HG03103 (cell line): ENCODE results near the gene INPP4B.
"Not testable (repeated sequence)": the region's sequence is repeated elsewhere in the genome, so short reads cannot be mapped to it uniquely, and the experiment has no call there.

ENCODE experiments used
- ATAC-seq: cut with Tn5 transposase; IDR thresholded peaks from one replicate; pipeline ENCODE4 v1.9.1; 2021; ENCODE audit warnings: low read depth; ENCODE audit not compliant: unreplicated experiment

The INPP4B gene

DNA sequence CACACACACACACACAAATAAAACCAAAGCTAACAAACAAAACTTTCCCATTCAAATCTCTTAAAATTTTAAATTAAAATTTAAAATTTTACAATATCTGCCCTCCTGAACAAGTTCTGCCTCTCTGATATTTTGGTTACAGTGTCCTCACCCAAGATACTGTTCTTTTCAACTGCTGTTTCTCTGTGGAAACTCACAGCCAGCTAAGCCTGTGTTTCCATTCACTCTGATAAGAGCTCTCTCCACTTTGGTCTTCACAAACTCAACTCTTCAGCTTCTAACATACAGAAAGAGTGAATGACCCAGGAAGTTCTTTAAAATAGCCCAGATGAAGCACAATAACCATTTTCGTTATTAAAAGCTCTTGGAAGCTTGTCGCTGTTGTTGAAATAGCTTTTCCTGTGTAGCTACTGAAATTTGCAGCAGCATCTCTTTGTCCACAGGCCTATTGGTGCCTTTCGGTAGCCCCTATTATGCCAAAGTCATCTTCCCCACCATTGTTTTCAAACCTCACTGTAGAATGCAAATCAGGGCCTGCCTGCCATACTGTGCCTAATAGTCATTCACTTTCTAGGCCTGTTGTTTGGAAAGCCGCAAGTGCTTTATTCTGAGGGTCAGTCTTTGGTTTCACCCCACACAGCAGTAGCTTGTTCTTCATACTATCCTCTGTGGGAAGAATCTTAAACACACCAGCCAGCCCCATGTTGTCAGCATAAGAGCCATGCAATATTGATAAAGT, 19.4 kb downstream of the INPP4B start:
- ATAC-seq, result no peak

- no peak for ATAC-seq
These were observed 21.7 kb downstream of the INPP4B start for GRCh38 chr4:142824368-142824767.

DNA sequence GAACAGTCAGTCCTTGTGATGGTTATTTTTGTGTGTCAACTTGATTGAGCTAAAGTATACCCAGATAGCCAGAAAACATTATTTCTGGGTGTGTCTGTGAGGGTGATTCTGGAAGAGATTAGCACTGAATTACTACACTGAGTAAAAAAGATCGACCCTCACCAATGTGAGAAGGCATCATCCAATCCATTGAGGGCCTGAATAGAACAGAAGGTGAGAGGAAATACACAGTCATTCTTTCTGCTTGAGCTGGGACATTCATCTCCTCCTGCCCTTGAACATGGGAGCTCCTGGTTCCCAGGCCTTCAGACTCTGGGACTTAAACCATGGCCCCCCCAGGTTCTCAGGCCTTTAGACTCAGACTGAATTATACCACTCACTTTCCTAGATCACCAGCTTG, 22.3 kb downstream of the INPP4B start:
- ATAC-seq, result no peak

GRCh38 chr4:142818476-142818875, 27.6 kb downstream of the INPP4B start:
- no peak for ATAC-seq

GRCh38 chr4:142818031-142818430, 28.1 kb downstream of the INPP4B start:
- no peak for ATAC-seq

- ATAC-seq, result no peak
These were observed 28.7 kb downstream of the INPP4B start for GRCh38 chr4:142817442-142817841.

DNA sequence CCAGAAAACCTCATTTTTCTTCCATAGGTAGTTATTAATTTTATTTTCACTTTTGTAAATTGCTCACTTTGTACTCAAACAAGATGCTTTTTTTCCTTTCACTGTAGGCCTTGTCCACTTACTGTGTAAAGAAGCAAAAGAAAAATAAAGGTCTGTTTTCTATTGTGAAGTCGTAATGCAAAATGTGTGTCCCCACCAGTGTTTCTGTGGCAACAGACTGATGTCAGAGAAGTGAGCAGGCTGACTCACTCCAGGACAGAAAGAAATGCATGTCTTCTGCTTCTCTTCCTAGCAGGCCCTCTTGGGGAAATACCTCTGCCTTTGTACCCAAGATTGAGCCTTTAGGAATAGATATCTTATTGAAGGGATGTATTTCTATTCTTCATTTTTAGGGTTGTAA, 30.3 kb downstream of the INPP4B start:
- no peak for ATAC-seq

- ATAC-seq, result no peak
These were observed 32.7 kb downstream of the INPP4B start for GRCh38 chr4:142813388-142813787.

DNA sequence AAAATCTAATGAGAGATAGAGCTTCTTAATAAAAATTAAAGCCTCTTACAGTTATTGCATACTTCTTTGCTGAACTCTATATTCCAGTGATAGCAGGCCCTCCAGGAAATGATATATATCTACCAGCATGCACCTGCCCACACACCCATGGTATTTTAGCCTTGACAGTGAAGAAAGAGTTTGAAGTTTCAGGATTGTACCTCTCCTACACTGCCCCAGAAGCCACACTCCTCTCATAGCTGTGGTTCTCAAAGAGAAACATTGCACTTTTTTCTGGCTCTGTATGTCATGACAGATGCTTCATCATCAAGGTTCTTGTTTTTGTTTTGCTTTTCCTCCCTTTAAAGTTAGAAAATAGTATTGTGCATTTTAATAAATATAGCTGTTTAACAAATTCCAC, 34.0 kb downstream of the INPP4B start:
- no peak for ATAC-seq

- ATAC-seq, result no peak
These were observed 35.1 kb downstream of the INPP4B start for GRCh38 chr4:142811034-142811433.

GRCh38 chr4:142809559-142809958, 36.5 kb downstream of the INPP4B start:
- ATAC-seq, result no peak

GRCh38 chr4:142803879-142804278, 42.2 kb downstream of the INPP4B start:
- ATAC-seq, result not testable (repeated sequence)

DNA sequence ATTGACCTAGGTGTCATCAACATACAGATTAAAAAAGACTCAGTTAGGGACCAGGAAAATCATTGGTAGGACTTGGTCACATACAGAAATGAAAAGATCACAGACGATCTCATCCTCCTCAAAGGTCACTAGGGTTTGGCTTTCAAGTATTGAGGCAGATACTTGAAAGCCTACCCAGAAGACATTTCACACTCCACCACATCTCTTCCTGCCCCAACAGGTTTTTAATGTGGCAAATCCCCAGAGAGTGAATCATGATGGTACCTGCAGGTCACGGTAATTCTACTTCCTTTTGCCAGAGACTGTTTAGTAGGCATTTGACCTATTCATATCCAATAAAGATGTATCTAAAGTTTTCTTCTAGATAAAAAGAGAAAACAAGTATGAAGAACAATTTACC, 44.1 kb downstream of the INPP4B start:
- no peak for ATAC-seq

DNA sequence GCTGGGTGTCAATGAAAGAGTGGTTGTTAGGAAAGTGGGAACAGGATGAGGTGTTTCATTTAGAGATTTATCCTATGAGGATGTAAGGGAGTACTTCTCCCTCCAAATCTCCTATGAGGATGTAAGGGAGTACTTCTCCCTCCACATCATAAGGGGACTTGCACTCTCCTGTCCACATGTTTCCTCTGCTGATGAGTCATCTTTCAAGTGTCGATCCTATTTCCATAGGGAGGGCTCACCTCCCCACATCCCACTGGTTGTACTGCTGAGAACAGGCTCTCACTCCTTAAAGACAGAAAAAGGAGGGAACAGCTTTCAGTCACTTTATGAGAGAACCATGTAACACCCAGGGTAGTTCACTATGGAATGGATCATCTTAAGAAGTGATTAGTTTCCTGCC, 65.0 kb downstream of the INPP4B start:
- no peak for ATAC-seq

GRCh38 chr4:142778900-142779299, 67.2 kb downstream of the INPP4B start:
- ATAC-seq, result no peak

GRCh38 chr4:142778430-142778829, 67.7 kb downstream of the INPP4B start:
- ATAC-seq, result no peak

DNA sequence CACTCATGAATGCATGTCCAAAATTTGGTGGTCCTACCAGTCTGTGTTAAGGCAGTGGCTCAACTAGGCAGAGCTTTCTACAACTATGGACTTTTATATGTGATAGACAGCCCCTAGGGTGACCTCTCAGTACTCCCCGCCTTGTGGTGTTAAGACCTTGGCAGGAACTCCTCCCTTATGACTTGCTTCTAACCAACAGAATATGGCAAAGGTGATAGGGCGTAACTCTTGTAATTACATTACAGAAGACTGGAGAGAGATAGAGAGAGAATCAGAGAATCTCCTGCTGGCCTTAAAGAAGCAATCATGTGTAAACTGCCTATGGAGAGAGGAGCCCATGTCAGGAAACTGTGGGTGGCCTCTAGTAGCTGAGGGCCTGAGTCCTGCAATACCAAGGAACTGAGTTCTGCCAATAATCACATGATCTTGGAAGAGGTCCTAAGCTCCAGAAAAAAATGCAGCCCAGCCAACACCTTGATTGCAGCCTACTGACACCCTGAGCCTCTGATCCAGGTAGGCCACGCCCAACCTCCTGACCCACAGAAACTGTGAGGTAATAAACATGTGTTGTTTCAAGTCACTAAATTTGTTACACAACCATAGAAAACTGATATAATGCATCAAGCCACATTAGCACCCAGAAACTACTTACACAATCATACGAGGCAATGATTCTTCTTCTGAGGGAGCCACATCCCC, 68.9 kb downstream of the INPP4B start:
- ATAC-seq, result no peak

DNA sequence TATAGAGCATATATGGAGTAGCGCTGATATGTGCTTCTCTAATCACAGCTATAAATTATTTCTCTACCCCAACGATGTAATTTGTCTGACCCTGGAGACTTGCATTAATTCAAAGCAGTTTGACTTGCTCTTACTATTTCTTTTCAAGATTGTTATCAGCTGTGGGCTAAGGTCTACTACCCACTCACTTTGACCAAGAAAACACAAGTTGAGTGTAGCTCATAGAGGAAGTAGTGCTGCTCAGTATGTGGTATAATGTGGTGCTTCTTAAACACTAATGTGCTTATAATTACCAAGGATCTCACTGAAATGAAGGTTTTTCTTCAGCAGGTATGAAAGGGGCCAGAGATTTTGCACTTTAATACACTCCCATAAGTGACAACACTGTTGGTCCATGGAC, 70.1 kb downstream of the INPP4B start:
- no peak for ATAC-seq

DNA sequence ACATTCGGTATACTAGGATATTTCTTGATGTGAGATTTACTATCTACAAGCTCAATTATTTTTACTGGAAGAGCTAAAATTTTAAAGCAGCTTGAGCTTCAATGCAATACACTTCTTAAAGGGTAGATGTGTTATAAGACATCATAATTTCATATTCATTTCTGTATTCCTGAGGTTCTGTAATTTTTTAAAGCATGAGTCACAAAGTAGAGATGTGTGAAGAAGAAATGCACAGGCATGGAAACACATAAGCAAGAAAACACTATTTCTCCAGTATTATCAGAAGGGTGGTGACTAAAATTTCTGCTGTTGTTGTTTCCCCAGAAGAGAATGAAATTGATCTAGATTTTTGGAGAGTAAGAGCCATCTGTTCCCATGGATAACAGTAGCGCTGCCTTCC, 72.6 kb downstream of the INPP4B start:
- no peak for ATAC-seq

- ATAC-seq, result no peak
These were observed 83.8 kb downstream of the INPP4B start for GRCh38 chr4:142762280-142762679.

DNA sequence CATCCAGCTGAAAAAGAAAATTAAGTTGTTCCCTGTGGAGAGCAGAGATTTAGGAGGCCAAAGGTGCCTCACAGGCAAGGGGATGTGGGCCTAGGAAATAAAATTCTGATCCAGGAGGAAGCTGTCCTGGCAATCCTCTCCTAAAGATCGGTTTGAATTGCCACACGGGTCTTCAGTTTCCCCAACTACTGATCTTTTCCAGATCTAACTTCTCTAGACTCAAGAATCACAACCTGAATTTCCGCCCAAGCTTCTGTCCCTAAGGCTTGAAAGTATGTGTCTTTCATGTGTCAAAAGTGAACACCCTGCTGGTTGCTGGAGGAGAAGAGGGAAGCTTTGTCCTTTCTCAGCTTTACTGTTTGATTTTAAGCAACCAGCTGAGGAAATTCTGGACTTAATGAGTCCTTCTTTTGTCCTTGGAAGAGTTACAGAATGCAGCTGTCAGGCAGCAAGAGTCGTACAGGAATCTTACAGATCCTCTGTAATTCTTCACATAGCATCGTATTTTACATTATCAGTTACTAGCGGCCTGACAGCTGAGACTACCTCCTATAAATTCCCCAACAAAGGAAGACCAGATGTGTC, 93.8 kb downstream of the INPP4B start:
- ATAC-seq, result no peak
